AG04450 (cell line): Measurements from ENCODE around the gene TNFAIP6. TPM values are rescaled to one million over a fixed set of nuclear protein-coding genes. Genes with fewer than 3 reads are reported as not detected.
"Not testable (repeated sequence)": the region's sequence is repeated elsewhere in the genome, so short reads cannot be mapped to it uniquely, and the experiment has no call there.

Experiments used
- CTCF ChIA-PET: fragments of 300-600, 350-600 bp; formaldehyde crosslinking; extraction: SDS; loops from one replicate; lab custom pipeline; 2022; ENCODE audit warnings: antibody characterized with exemption, inconsistent platforms; lab: Charles Lee
- POLR2A ChIA-PET: fragments of 350-600 bp; formaldehyde crosslinking; extraction: SDS; loops from one replicate; lab custom pipeline; 2021; ENCODE audit warnings: antibody characterized with exemption, inconsistent platforms; lab: Yijun Ruan, JAX
- DNase-seq: peaks from one replicate; pipeline ENCODE4 v3.0.0-alpha.2; 2011; ENCODE audit warnings: low read depth, low spot score
- H3K27ac ChIP-seq: one replicate; pipeline ENCODE4 v1.5.1; 2012; ENCODE audit warnings: low read depth, low read length, control low read depth
- H3K27me3 ChIP-seq: one replicate; pipeline ENCODE4 v1.6.0; 2012; ENCODE audit warnings: low read length; ENCODE audit not compliant: control insufficient read depth, insufficient read depth
- H3K4me3 ChIP-seq: 2 replicates; pipeline ENCODE4 v1.5.1; 2011; ENCODE audit warnings: mild to moderate bottlenecking, low read depth, low read length, control low read depth
- H3K9me3 ChIP-seq: 2 replicates; pipeline ENCODE4 v1.5.1; 2012; ENCODE audit warnings: low read length; ENCODE audit not compliant: control insufficient read depth, insufficient read depth
- polyA plus RNA-seq: library from polyadenylated mRNA; depleted of rRNA; stranded (reverse); fragments of >200 nt; gene quantifications from 2 replicates; pipeline ENCODE4 v1.2.3, GENCODE V29; 2011
- TF ChIP-seq, protein P1 (sequence below): IDR thresholded peaks from 2 replicates; pipeline ENCODE4 v1.5.1; 2011; ENCODE audit warnings: low read depth, low read length, control low read depth, inconsistent platforms

The TNFAIP6 gene
- polyA plus RNA-seq, 1 experiment: 24.6 TPM

DNA sequence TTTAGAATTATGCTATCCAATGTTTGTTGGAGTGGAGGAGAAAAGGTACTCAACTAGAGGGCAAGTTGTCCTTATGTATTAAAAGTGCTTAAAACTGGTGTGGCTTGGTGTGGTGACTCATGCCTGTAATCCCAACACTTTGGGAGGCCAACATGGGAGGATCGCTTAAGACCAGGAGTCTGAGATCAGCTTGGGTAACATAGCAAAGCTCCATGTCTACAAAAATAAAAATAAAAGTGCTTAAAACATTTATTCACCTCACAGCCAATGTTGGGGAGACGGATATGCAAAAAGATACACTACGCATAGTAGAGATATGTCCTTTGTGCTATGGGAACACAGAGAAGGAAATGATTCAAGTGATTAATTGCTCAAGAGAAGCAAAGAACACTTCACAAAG is 19.3 kb upstream of the TNFAIP6 start:
- Histone ChIP-seq H3K27ac (no peak overlapping the region), H3K9me3 (no peaks in the 10 kb centered on the region; the same call in 1 of the 2 replicates), H3K27me3 (no peaks in the 10 kb centered on the region), H3K4me3 (no peak overlapping the region)
- no peak for DNase-seq
- TF ChIP-seq, protein P1, sequence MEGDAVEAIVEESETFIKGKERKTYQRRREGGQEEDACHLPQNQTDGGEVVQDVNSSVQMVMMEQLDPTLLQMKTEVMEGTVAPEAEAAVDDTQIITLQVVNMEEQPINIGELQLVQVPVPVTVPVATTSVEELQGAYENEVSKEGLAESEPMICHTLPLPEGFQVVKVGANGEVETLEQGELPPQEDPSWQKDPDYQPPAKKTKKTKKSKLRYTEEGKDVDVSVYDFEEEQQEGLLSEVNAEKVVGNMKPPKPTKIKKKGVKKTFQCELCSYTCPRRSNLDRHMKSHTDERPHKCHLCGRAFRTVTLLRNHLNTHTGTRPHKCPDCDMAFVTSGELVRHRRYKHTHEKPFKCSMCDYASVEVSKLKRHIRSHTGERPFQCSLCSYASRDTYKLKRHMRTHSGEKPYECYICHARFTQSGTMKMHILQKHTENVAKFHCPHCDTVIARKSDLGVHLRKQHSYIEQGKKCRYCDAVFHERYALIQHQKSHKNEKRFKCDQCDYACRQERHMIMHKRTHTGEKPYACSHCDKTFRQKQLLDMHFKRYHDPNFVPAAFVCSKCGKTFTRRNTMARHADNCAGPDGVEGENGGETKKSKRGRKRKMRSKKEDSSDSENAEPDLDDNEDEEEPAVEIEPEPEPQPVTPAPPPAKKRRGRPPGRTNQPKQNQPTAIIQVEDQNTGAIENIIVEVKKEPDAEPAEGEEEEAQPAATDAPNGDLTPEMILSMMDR: no peak
- ChIA-PET CTCF (no interaction called here), POLR2A (no interaction called here)

DNA sequence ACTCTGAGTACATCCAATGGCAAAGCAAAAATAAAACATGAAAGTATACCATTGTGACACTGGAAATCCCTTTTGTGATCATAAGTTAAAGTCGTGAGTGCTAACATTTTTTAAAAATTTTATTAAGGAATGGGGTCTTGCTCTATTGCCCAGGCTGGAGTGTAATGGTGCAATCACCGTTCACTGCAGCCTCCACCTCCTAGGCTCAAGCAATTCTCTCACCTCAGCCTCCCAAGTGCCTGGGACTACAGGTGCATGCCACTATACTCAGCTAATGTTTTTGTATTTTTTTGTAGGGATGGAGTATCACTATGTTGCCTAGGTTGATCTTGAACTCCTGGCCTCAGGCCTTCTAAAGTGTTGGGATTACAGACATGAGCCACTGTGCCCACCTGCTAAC is 14.3 kb upstream of the TNFAIP6 start:
- POLR2A ChIA-PET: no interaction called here

DNA sequence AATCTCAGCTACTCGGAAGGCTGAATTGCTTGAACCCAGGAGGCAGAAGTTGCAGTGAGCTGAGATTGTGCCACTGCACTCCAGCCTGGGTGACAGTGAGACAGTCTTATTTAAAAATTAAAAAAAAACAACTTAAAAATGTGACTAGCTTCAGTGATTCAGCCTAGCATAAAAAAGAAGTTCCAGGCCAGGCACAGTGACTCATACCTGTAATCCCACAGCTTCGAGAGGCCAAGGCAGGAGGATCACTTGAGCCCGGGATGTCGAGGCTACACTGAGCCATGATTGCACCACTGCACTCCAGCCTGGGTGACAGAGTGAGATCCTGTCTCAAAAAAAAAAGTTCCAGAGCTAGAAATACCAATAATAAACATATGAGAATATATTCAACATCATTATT is 13.2 kb upstream of the TNFAIP6 start:
- CTCF ChIA-PET, H3K27ac ChIP-seq, H3K27me3 ChIP-seq, H3K9me3 ChIP-seq, DNase-seq, POLR2A ChIA-PET, H3K4me3 ChIP-seq: not testable (repeated sequence)

More for the DNA sequence above, 14.3 kb upstream of the TNFAIP6 start:
- CTCF ChIA-PET: no interaction called here
- TF ChIP-seq, protein P1: no peak
- H3K27ac ChIP-seq: no peak overlapping the region
- H3K9me3 ChIP-seq: no peaks in the 10 kb centered on the region; the same call in 1 of the 2 replicates
- no peak for DNase-seq
- no peaks in the 10 kb centered on the region for H3K27me3 ChIP-seq
- H3K4me3 ChIP-seq: no peak overlapping the region

DNA sequence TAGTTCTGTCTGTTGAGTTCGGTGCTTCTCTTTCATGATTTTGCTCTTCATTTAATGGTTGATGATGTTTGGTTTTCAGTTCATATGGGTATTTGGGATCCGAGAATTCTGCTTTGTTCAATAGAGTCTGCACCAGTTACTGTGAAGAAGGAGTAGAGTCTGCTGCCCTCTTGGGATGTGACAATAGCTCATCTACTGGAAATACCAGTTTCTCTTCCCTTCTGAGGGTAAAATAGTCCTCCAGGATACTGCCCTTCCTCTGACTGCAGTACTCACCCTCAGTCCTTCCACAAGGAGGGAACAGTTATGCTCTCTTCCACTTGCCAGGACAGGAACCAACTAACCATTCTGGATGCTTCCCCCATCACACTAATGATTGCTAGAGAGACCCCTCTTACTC is 12.5 kb upstream of the TNFAIP6 start:
- H3K4me3 ChIP-seq: no peak overlapping the region
- DNase-seq: no peak
- ChIA-PET CTCF (no interaction called here), POLR2A (interaction anchor here (0.6 kb wide), 1 partner anchor 54 kb away, joined by 3 read pairs; no protein-coding TSS in a partner anchor)
- H3K27ac ChIP-seq: no peak overlapping the region
- TF ChIP-seq, protein P1: no peak
- H3K27me3 ChIP-seq: no peaks in the 10 kb centered on the region
- H3K9me3 ChIP-seq: no peaks in the 10 kb centered on the region; the same call in 1 of the 2 replicates

DNA sequence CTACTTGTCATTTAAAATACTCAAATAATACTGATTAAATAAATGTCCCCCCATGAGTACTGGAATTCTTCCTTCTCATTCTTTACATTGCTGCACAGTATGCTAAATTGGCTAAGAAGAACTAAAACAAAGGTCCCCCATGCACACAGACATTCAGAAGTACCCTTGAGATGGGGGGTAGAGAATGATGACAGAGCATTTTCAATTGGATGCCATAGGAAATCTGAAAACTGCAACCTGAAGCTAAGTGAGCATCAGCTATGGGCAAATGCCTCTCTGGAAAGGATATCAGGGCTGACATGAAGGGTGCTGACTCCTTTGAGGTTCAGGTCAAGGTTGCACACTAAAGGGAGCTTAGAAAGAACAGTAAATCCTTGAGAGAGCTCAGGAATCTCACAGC is 10.1 kb upstream of the TNFAIP6 start:
- DNase-seq: no peak
- no peak overlapping the region for H3K4me3 ChIP-seq
- CTCF ChIA-PET: interaction anchor here (1.3 kb wide), 1 partner anchor 90 kb away, joined by 3 read pairs; no protein-coding TSS in a partner anchor
- TF ChIP-seq, protein P1: no peak
- no peaks in the 10 kb centered on the region for H3K27me3 ChIP-seq
- H3K27ac ChIP-seq: no peak overlapping the region
- POLR2A ChIA-PET: no interaction called here
- H3K9me3 ChIP-seq: no peaks in the 10 kb centered on the region

- Histone ChIP-seq H3K9me3 (no peaks in the 10 kb centered on the region), H3K4me3 (no peak overlapping the region), H3K27ac (no peak overlapping the region), H3K27me3 (no peaks in the 10 kb centered on the region)
- DNase-seq: no peak
- TF ChIP-seq, protein P1: no peak
- ChIA-PET CTCF (interaction anchor here (1.3 kb wide), 1 partner anchor 89 kb away, joined by 3 read pairs; no protein-coding TSS in a partner anchor), POLR2A (no interaction called here)
Observed at GRCh38 chr2:151347906-151348305, 9.5 kb upstream of the TNFAIP6 start.
